Right atrium auricular region (tissue), 2 donors: ENCODE measurements around the gene GRAMD1C. TPM values are rescaled to one million over a fixed set of nuclear protein-coding genes. Genes with fewer than 3 reads are reported as not detected.

Experiments
- DNase-seq: peaks from one replicate; pipeline ENCODE4 v3.0.0-alpha.2; 2019; ENCODE audit warnings: low spot score
- H3K27ac ChIP-seq, 2 donors: fragments of 200-600 bp; sonication (generic); 1 replicate in 1 of 2; 2 replicates in 1 of 2; pipeline ENCODE4 v1.5.1; 2016 to 2019
- H3K27me3 ChIP-seq, 2 donors: fragments of 200-600 bp; sonication (generic); one replicate each; pipeline versions ENCODE4 v1.5.1 to v1.6.0; 2017 to 2019
- H3K36me3 ChIP-seq: fragments of 200-600 bp; sonication (generic); one replicate; pipeline ENCODE4 v1.5.1; 2016
- H3K4me1 ChIP-seq, 2 donors: fragments of 200-600 bp; sonication (generic); one replicate each; pipeline versions ENCODE4 v1.5.1 to v1.6.0; 2017 to 2019
- H3K4me3 ChIP-seq, 2 donors: fragments of 200-600 bp; sonication (generic); 1 replicate in 1 of 2; 2 replicates in 1 of 2; pipeline ENCODE4 v1.5.1; 2017 to 2019; ENCODE audit warnings: mild to moderate bottlenecking in 1 of 2, moderate library complexity in 1 of 2
- H3K9me3 ChIP-seq, 2 donors: fragments of 200-600 bp; sonication (generic); one replicate each; pipeline ENCODE4 v1.5.1; 2019
- total RNA-seq, 2 donors: library from RNA; depleted of rRNA; stranded (reverse); fragments of >200 nt; gene quantifications; one replicate each; pipeline ENCODE4 v1.1.0, GENCODE V29; 2016
- TF ChIP-seq, protein P1 (sequence below), 2 donors: fragments of 200-600 bp; sonication (generic); IDR thresholded peaks; one replicate each; pipeline ENCODE4 v1.5.1; 2019; ENCODE audit warnings: antibody characterized with exemption in 2 of 2

The GRAMD1C gene
- total RNA-seq, 2 donors from 2014 or later = 1.2 to 3.0 TPM

DNA sequence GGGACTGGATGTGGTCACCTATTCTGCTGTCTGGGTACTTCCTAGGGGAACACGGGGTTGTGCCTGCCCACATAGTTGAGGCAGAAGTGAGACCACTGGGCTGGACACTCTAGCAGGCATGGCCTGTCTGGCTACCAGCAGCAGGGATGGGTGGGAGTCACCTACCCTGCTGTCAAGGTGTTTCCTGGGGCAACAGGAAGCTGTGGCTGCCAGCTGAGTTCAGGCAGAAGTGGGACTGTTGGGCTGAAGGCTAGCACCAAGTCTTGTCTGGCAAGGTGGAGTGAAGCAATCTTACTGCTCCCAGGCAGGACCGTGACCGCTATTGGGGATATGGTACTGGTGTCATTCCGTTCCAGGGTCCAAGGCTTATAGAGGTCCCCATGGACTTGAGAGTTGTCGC lies 89.0 kb downstream of the GRAMD1C start:
- no peak overlapping the region for H3K4me3 ChIP-seq
- DNase-seq = no peak
- peaks cover 0 to 26% of the 10 kb centered on the region in 2 donors for H3K9me3 ChIP-seq
- H3K27ac ChIP-seq = no peak overlapping the region
- H3K27me3 ChIP-seq = no peaks in the 10 kb centered on the region
- no peaks in the 10 kb centered on the region for H3K36me3 ChIP-seq
- TF ChIP-seq, protein P1, sequence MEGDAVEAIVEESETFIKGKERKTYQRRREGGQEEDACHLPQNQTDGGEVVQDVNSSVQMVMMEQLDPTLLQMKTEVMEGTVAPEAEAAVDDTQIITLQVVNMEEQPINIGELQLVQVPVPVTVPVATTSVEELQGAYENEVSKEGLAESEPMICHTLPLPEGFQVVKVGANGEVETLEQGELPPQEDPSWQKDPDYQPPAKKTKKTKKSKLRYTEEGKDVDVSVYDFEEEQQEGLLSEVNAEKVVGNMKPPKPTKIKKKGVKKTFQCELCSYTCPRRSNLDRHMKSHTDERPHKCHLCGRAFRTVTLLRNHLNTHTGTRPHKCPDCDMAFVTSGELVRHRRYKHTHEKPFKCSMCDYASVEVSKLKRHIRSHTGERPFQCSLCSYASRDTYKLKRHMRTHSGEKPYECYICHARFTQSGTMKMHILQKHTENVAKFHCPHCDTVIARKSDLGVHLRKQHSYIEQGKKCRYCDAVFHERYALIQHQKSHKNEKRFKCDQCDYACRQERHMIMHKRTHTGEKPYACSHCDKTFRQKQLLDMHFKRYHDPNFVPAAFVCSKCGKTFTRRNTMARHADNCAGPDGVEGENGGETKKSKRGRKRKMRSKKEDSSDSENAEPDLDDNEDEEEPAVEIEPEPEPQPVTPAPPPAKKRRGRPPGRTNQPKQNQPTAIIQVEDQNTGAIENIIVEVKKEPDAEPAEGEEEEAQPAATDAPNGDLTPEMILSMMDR (IDR thresholded peaks at IDR 0.05) = no peak
- no peaks in the 10 kb centered on the region for H3K4me1 ChIP-seq

DNA sequence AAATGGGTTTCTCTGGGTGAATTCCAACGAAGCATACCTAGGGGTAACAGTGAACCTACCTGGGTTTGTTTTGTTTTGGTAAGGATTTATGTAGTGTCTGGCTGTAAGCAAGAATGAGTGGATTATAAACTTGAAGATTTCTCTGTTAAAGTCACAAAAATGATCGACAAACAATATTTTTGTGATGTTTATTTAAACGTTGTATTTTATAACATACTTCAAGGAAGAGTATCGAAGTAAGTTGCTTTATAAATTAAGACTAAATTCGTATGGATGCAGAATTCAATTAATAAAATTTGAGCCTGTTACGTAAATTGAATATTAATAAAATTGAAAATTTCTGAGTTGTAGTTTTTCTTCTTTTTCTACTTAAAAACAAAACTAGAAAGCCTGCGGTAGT lies 108.2 kb downstream of the GRAMD1C start:
- Histone ChIP-seq H3K4me3 (peak overlapping the region; percentile 69 to 71), H3K9me3 (no peaks in the 10 kb centered on the region), H3K4me1 (peaks cover 0 to 10% of the 10 kb centered on the region in 2 donors), H3K36me3 (no peaks in the 10 kb centered on the region), H3K27me3 (no peaks in the 10 kb centered on the region), H3K27ac (peak overlapping the region in 1 of 2 donors; percentile 43)
- no peak for DNase-seq
- TF ChIP-seq, protein P1 (IDR thresholded peaks at IDR 0.05) = no peak

- peak within 1 kb of the TSS; percentile 69 to 71 for H3K4me3 ChIP-seq
- TF ChIP-seq, protein P1 (IDR thresholded peaks at IDR 0.05) = no peak
- DNase-seq = no peak
- peak within 1 kb of the TSS; percentile 1 to 43 for H3K27ac ChIP-seq
- H3K4me1 ChIP-seq = peaks cover 0 to 10% of the 10 kb centered on the region in 2 donors
- no peaks in the 10 kb centered on the region for H3K36me3 ChIP-seq
- no peaks in the 10 kb centered on the region for H3K27me3 ChIP-seq
- H3K9me3 ChIP-seq = no peaks in the 10 kb centered on the region
These were observed 108.9 kb downstream of the GRAMD1C start, which contains the start of gene ZDHHC23 for GRCh38 chr3:113947372-113948014. ZDHHC23 (plus strand) TSS chr3:113948013; CDS start chr3:113948803, 790 bp downstream.

- Histone ChIP-seq H3K4me1 (peaks cover 0 to 10% of the 10 kb centered on the region in 2 donors), H3K27me3 (no peaks in the 10 kb centered on the region), H3K27ac (peak overlapping the region in 1 of 2 donors; percentile 1), H3K36me3 (no peaks in the 10 kb centered on the region), H3K9me3 (no peaks in the 10 kb centered on the region), H3K4me3 (peak overlapping the region; percentile 69 to 71)
- no peak for DNase-seq
- TF ChIP-seq, protein P1 (IDR thresholded peaks at IDR 0.05) = no peak
These were observed 109.7 kb downstream of the GRAMD1C start for GRCh38 chr3:113948015-113948917.

DNA sequence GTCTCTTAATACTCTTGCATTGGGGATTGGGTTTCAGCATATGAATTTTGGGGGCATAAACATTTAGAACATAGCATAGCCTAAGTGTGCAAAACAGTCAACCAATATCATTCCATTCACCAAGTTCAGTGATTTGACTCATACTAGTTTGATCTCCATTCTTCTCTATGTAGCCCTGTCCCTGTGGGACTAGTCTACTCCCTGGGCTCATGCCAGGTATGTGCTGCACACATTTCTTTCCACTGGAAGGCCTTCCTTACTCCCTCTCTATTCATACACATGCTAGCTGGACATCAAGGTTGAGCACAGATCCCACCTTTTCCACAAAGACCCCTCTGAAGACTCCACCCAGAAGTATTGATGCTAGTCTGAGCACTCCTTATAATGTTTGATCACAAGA lies 114.3 kb downstream of the GRAMD1C start:
- no peak for DNase-seq
- no peaks in the 10 kb centered on the region for H3K36me3 ChIP-seq
- no peaks in the 10 kb centered on the region for H3K9me3 ChIP-seq
- peaks cover 0 to 10% of the 10 kb centered on the region in 2 donors for H3K4me1 ChIP-seq
- TF ChIP-seq, protein P1 (IDR thresholded peaks at IDR 0.05) = no peak
- no peak overlapping the region for H3K4me3 ChIP-seq
- H3K27me3 ChIP-seq = no peaks in the 10 kb centered on the region
- no peak overlapping the region for H3K27ac ChIP-seq
